ENCODE measurements around the gene SCNN1A. TPM values are rescaled to one million over a fixed set of nuclear protein-coding genes. Genes with fewer than 3 reads are reported as not detected.

SCNN1A gene
- total and polyA plus RNA-seq, 4 donors, result 0.61 to 2.4 (median 1.5) TPM

DNA sequence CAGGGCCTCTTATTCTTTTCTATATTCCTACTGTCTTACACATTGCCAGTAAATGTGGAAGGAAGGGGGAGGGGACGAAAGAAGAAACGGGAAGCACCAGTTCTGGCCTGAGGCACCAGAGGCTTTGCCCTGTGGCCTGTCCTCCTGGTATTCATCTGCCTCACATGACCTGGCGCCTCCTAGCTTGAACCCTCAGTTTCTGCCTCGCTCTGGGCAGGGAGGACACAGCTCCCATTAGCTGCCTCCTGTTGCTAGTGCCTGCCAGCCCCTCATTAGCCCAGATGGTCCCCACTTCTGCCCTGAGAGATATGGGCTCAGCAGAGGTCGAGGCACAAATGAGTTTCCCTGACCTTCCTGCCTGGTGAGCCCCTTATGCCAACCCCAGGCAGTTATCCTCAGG is 67.8 kb downstream of the SCNN1A start:
- ATAC-seq (ENCODE audit: low FRiP score), result no peak
- H3K27me3 ChIP-seq (ENCODE audit: control insufficient read depth in 1 of 2, insufficient read depth in 2 of 2, low read length in 1 of 2), result no peaks in the 10 kb centered on the region
- intact Hi-C loops (cut with DNase I), result no loop called here
- no peaks in the 10 kb centered on the region for H3K4me1 ChIP-seq (ENCODE audit: control insufficient read depth in 1 of 2, insufficient read depth in 2 of 2, low read length in 2 of 2)
- no peaks in the 10 kb centered on the region for H3K9me3 ChIP-seq (ENCODE audit: control insufficient read depth, low read length)
- H3K27ac ChIP-seq (ENCODE audit: low read depth in 1 of 2, low read length in 2 of 2), result no peak overlapping the region
- peak; percentile 68 to 73 for DNase-seq
- H3K36me3 ChIP-seq (ENCODE audit: control insufficient read depth in 1 of 2, insufficient read depth in 2 of 2, low read length in 1 of 2), result no peaks in the 10 kb centered on the region
- WGBS, 2 donors, result 75 to 78% methylated on average over 5 of the region's 5 CpGs
- H3K4me3 ChIP-seq (ENCODE audit: low read length in 2 of 2), result no peak overlapping the region

DNA sequence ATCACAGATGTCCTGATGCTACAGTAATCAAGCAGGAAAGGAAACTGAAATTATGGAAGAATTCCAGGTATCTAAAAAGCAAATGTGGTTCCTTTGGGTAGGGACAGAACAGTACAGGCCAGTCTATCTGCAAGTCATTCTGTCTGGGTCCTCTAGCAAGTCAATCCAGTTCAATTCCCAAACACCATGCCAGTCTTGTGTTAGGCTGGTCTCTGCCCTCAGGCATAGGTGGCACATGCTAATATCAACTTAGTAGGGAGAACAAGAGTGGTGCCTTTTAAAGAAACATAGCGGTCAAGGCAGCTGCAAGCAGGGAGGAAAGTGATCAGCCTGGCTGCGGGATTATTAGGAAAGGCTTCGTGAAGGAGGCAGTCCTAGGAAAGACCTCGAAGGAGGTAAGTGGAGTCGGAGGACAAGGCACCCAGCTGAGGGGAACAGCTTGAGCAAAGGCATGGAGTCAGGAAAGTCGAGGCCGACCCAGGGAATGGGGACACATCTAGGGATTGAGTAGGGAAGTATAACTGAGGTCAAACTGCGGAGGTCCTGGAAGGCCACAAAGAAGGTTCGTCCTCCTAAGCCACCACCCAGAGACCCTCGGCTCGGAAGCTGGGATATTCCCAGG is 68.7 kb downstream of the SCNN1A start:
- Histone ChIP-seq H3K9me3 (ENCODE audit: control insufficient read depth, low read length) (no peaks in the 10 kb centered on the region), H3K36me3 (ENCODE audit: control insufficient read depth in 1 of 2, insufficient read depth in 2 of 2, low read length in 1 of 2) (no peaks in the 10 kb centered on the region), H3K4me1 (ENCODE audit: control insufficient read depth in 1 of 2, insufficient read depth in 2 of 2, low read length in 2 of 2) (no peaks in the 10 kb centered on the region), H3K4me3 (ENCODE audit: low read length in 2 of 2) (no peak overlapping the region), H3K27ac (ENCODE audit: low read depth in 1 of 2, low read length in 2 of 2) (no peak overlapping the region), H3K27me3 (ENCODE audit: control insufficient read depth in 1 of 2, insufficient read depth in 2 of 2, low read length in 1 of 2) (no peaks in the 10 kb centered on the region)
- intact Hi-C loops (cut with DNase I), result no loop called here
- 93 to 95% methylated on average over 11 of the region's 11 CpGs for WGBS, 2 donors
- ATAC-seq (ENCODE audit: low FRiP score) (no peak), DNase-seq (peak in 1 of 2 donors; percentile 55)

DNA sequence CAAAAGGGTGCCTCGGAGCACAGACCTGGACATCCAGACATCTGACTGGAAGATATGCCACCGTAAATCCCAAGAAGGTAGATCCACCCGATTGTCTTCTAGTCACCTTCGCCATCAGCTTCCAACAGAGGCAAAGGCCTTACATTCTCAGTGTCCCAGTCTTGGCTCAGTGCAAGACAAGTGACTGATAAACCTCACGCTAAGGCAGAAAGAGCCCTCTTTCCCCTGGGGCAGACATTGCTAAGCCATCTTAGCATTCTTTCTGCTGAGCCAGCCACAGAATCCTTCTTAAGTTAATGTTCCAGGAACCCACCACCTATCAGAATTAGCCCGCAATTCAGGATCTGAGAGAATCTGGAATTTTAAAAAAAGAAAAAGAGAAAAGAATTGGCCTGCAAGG is 69.2 kb downstream of the SCNN1A start:
- ATAC-seq (ENCODE audit: low FRiP score), result no peak
- DNase-seq, result no peak
- Histone ChIP-seq H3K4me3 (ENCODE audit: low read length in 2 of 2) (no peak overlapping the region), H3K4me1 (ENCODE audit: control insufficient read depth in 1 of 2, insufficient read depth in 2 of 2, low read length in 2 of 2) (no peaks in the 10 kb centered on the region), H3K9me3 (ENCODE audit: control insufficient read depth, low read length) (no peaks in the 10 kb centered on the region), H3K27me3 (ENCODE audit: control insufficient read depth in 1 of 2, insufficient read depth in 2 of 2, low read length in 1 of 2) (no peaks in the 10 kb centered on the region), H3K36me3 (ENCODE audit: control insufficient read depth in 1 of 2, insufficient read depth in 2 of 2, low read length in 1 of 2) (no peaks in the 10 kb centered on the region), H3K27ac (ENCODE audit: low read depth in 1 of 2, low read length in 2 of 2) (no peak overlapping the region)
- 74 to 88% methylated on average over 6 of the region's 6 CpGs for WGBS, 2 donors
- intact Hi-C loops (cut with DNase I), result no loop called here

- 88% methylated on average over 5 of the region's 5 CpGs for WGBS, 2 donors
- Histone ChIP-seq H3K4me1 (ENCODE audit: control insufficient read depth in 1 of 2, insufficient read depth in 2 of 2, low read length in 2 of 2) (no peaks in the 10 kb centered on the region), H3K9me3 (ENCODE audit: control insufficient read depth, low read length) (no peaks in the 10 kb centered on the region), H3K36me3 (ENCODE audit: control insufficient read depth in 1 of 2, insufficient read depth in 2 of 2, low read length in 1 of 2) (no peaks in the 10 kb centered on the region), H3K27me3 (ENCODE audit: control insufficient read depth in 1 of 2, insufficient read depth in 2 of 2, low read length in 1 of 2) (no peaks in the 10 kb centered on the region), H3K4me3 (ENCODE audit: low read length in 2 of 2) (no peak overlapping the region), H3K27ac (ENCODE audit: low read depth in 1 of 2, low read length in 2 of 2) (no peak overlapping the region)
- DNase-seq, result peak in 1 of 2 donors; percentile 2
- intact Hi-C loops (cut with DNase I), result no loop called here
- ATAC-seq (ENCODE audit: low FRiP score), result no peak
Measured at GRCh38 chr12:6303071-6303470, 72.3 kb downstream of the SCNN1A start.

- Histone ChIP-seq H3K27me3 (ENCODE audit: control insufficient read depth in 1 of 2, insufficient read depth in 2 of 2, low read length in 1 of 2) (no peaks in the 10 kb centered on the region), H3K9me3 (ENCODE audit: control insufficient read depth, low read length) (no peaks in the 10 kb centered on the region), H3K27ac (ENCODE audit: low read depth in 1 of 2, low read length in 2 of 2) (no peak overlapping the region), H3K4me1 (ENCODE audit: control insufficient read depth in 1 of 2, insufficient read depth in 2 of 2, low read length in 2 of 2) (no peaks in the 10 kb centered on the region), H3K4me3 (ENCODE audit: low read length in 2 of 2) (no peak overlapping the region), H3K36me3 (ENCODE audit: control insufficient read depth in 1 of 2, insufficient read depth in 2 of 2, low read length in 1 of 2) (no peaks in the 10 kb centered on the region)
- intact Hi-C loops (cut with DNase I), result no loop called here
- no peak for ATAC-seq (ENCODE audit: low FRiP score)
- DNase-seq, result peak in 1 of 2 donors; percentile 32
- WGBS, 2 donors, result 70% methylated on average over 3 of the region's 3 CpGs
Measured at GRCh38 chr12:6302621-6303020, 72.7 kb downstream of the SCNN1A start.

DNA sequence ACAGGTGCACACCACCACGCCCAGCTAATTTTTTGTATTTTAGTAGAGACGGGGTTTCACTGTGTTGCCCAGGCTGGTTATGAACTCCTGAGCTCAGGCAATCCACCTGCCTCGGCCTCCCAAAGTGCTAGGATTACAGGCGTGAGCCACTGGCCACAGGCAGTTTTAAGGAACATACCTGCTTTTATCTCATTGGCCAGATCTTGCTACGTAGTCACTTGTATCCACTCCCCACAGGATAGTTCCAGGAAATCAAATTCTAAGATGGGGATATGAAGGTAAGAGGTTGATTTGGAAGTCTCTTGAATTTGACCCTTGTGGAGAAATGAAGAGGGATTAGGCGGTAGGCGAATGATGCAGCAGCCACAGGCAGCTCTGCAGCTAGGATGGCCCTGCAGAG is 73.6 kb downstream of the SCNN1A start:
- Histone ChIP-seq H3K36me3 (ENCODE audit: control insufficient read depth in 1 of 2, insufficient read depth in 2 of 2, low read length in 1 of 2) (no peaks in the 10 kb centered on the region), H3K4me3 (ENCODE audit: low read length in 2 of 2) (no peak overlapping the region), H3K4me1 (ENCODE audit: control insufficient read depth in 1 of 2, insufficient read depth in 2 of 2, low read length in 2 of 2) (no peaks in the 10 kb centered on the region), H3K27me3 (ENCODE audit: control insufficient read depth in 1 of 2, insufficient read depth in 2 of 2, low read length in 1 of 2) (no peaks in the 10 kb centered on the region), H3K9me3 (ENCODE audit: control insufficient read depth, low read length) (no peaks in the 10 kb centered on the region), H3K27ac (ENCODE audit: low read depth in 1 of 2, low read length in 2 of 2) (no peak overlapping the region)
- no peak for ATAC-seq (ENCODE audit: low FRiP score)
- intact Hi-C loops (cut with DNase I), result no loop called here
- DNase-seq, result peak in 1 of 2 donors; percentile 25
- 89 to 92% methylated on average over 7 of the region's 7 CpGs for WGBS, 2 donors

- Histone ChIP-seq H3K4me1 (ENCODE audit: control insufficient read depth in 1 of 2, insufficient read depth in 2 of 2, low read length in 2 of 2) (no peaks in the 10 kb centered on the region), H3K36me3 (ENCODE audit: control insufficient read depth in 1 of 2, insufficient read depth in 2 of 2, low read length in 1 of 2) (no peaks in the 10 kb centered on the region), H3K27ac (ENCODE audit: low read depth in 1 of 2, low read length in 2 of 2) (no peak overlapping the region), H3K27me3 (ENCODE audit: control insufficient read depth in 1 of 2, insufficient read depth in 2 of 2, low read length in 1 of 2) (no peaks in the 10 kb centered on the region), H3K4me3 (ENCODE audit: low read length in 2 of 2) (no peak overlapping the region), H3K9me3 (ENCODE audit: control insufficient read depth, low read length) (no peaks in the 10 kb centered on the region)
- peak in 1 of 2 donors; percentile 32 for DNase-seq
- intact Hi-C loops (cut with DNase I), result no loop called here
- ATAC-seq (ENCODE audit: low FRiP score), result no peak
- WGBS, 2 donors, result 90 to 93% methylated on average over 9 of the region's 10 CpGs
Measured at GRCh38 chr12:6297170-6297569, 78.2 kb downstream of the SCNN1A start.

Other genes with a start within 250 kb of the SCNN1A start
- gene CD9, start 175.2 kb downstream of the SCNN1A start, total RNA-seq, result 100 to 1,000 TPM; 285 to 303 TPM
- gene CD9, start 175.2 kb downstream of the SCNN1A start, polyA plus RNA-seq, result 100 to 1,000 TPM; 267 to 506 TPM
- gene PLEKHG6, start 64.9 kb downstream of the SCNN1A start, total RNA-seq, result 1 to 10 TPM in 1 of 2 donors, under 1 TPM in 1; 0.88 to 1.5 TPM
- 10 to 100 TPM in 1 of 2 donors, under 1 TPM in 1; 0.15 to 90.3 TPM for gene PLEKHG6, start 64.9 kb downstream of the SCNN1A start, polyA plus RNA-seq
- gene TNFRSF1A, start 33.5 kb downstream of the SCNN1A start, total RNA-seq, result 100 to 1,000 TPM; 190 to 236 TPM
- gene TNFRSF1A, start 33.5 kb downstream of the SCNN1A start, polyA plus RNA-seq, result 100 to 1,000 TPM in 1 of 2 donors, 10 to 100 TPM in 1; 36.9 to 112 TPM
- 100 to 1,000 TPM in 1 of 2 donors, 10 to 100 TPM in 1; 83.1 to 103 TPM for gene LTBR, start 8.6 kb upstream of the SCNN1A start, total RNA-seq
- gene LTBR, start 8.6 kb upstream of the SCNN1A start, polyA plus RNA-seq, result 10 to 100 TPM; 20.5 to 87.8 TPM
- 1 to 10 TPM; 1.2 TPM for gene CD27, start 69.4 kb upstream of the SCNN1A start, total RNA-seq
- gene CD27, start 69.4 kb upstream of the SCNN1A start, polyA plus RNA-seq, result under 1 TPM; 0.51 to 0.88 TPM
- gene TAPBPL, start 76.5 kb upstream of the SCNN1A start, total RNA-seq, result 10 to 100 TPM; 14.6 to 29.3 TPM
- 10 to 100 TPM; 22.0 to 25.9 TPM for gene TAPBPL, start 76.5 kb upstream of the SCNN1A start, polyA plus RNA-seq
- gene VAMP1, start 95.1 kb upstream of the SCNN1A start, total RNA-seq, result 10 to 100 TPM in 1 of 2 donors, 1 to 10 TPM in 1; 9.7 to 23.9 TPM
- gene VAMP1, start 95.1 kb upstream of the SCNN1A start, polyA plus RNA-seq, result 10 to 100 TPM; 14.8 to 44.0 TPM
- 10 to 100 TPM; 91.8 to 95.5 TPM for gene MRPL51, start 117.7 kb upstream of the SCNN1A start, total RNA-seq
- 100 to 1,000 TPM; 125 to 283 TPM for gene MRPL51, start 117.7 kb upstream of the SCNN1A start, polyA plus RNA-seq
- 10 to 100 TPM; 19.9 to 32.8 TPM for gene NCAPD2, start 118.5 kb upstream of the SCNN1A start, total RNA-seq
- 10 to 100 TPM in 1 of 2 donors, 1 to 10 TPM in 1; 5.1 to 13.2 TPM for gene NCAPD2, start 118.5 kb upstream of the SCNN1A start, polyA plus RNA-seq
- 1,000 to 10,000 TPM; 1,856 to 2,021 TPM for gene GAPDH, start 159.0 kb upstream of the SCNN1A start, total RNA-seq
- 1,000 to 10,000 TPM; 2,047 to 3,012 TPM for gene GAPDH, start 159.0 kb upstream of the SCNN1A start, polyA plus RNA-seq
- gene IFFO1, start 180.5 kb upstream of the SCNN1A start, total RNA-seq, result 10 to 100 TPM; 28.5 to 60.8 TPM
- gene IFFO1, start 180.5 kb upstream of the SCNN1A start, polyA plus RNA-seq, result 100 to 1,000 TPM in 1 of 2 donors, 10 to 100 TPM in 1; 11.1 to 110 TPM
- 10 to 100 TPM; 24.8 to 27.8 TPM for gene NOP2, start 192.7 kb upstream of the SCNN1A start, total RNA-seq
- gene NOP2, start 192.7 kb upstream of the SCNN1A start, polyA plus RNA-seq, result 10 to 100 TPM in 1 of 2 donors, 1 to 10 TPM in 1; 5.4 to 18.8 TPM
- 100 to 1,000 TPM; 174 to 195 TPM for gene CHD4, start 231.8 kb upstream of the SCNN1A start, total RNA-seq
- gene CHD4, start 231.8 kb upstream of the SCNN1A start, polyA plus RNA-seq, result 100 to 1,000 TPM in 1 of 2 donors, 10 to 100 TPM in 1; 73.1 to 110 TPM